Head of caudate nucleus (tissue), 42 donors: ENCODE data around the gene MARCKS.

Experiments
- DNase-seq, 42 donors: peaks; one replicate each; pipeline versions ENCODE4 v3.0.0 to v3.0.0-alpha.2; 2020 to 2021; ENCODE audit warnings: mixed read lengths in 7 of 42
- intact Hi-C: fragments of 100-400 bp; cut with DNase I; formaldehyde crosslinking; loops from one replicate; pipeline ENCODE4 v1.15.0; 2022

The MARCKS gene

GRCh38 chr6:113875470-113875869 is 18.3 kb downstream of the MARCKS start:
- intact Hi-C loops = no loop called here
- no peak for DNase-seq

- DNase-seq = no peak
- intact Hi-C loops = no loop called here
Measured at GRCh38 chr6:113876695-113877094, 19.6 kb downstream of the MARCKS start.

GRCh38 chr6:113879186-113880096 is 22.3 kb downstream of the MARCKS start:
- DNase-seq = peak in 35 of 42 donors; percentile 16 to 80 (median 52)

GRCh38 chr6:113881478-113881980 is 24.4 kb downstream of the MARCKS start:
- no peak for DNase-seq
- intact Hi-C loops = no loop called here

More at GRCh38 chr6:113879186-113880096, 22.3 kb downstream of the MARCKS start:
- intact Hi-C loops = no loop called here

GRCh38 chr6:113882336-113883022 is 25.3 kb downstream of the MARCKS start:
- DNase-seq = no peak
- intact Hi-C loops = no loop called here

GRCh38 chr6:113884011-113884410 is 26.9 kb downstream of the MARCKS start:
- intact Hi-C loops = no loop called here
- no peak for DNase-seq

GRCh38 chr6:113886512-113886911 is 29.4 kb downstream of the MARCKS start:
- DNase-seq = no peak
- intact Hi-C loops = no loop called here

- intact Hi-C loops = no loop called here
- no peak for DNase-seq
Measured at GRCh38 chr6:113888493-113888892, 31.3 kb downstream of the MARCKS start.

GRCh38 chr6:113888956-113889630 is 31.9 kb downstream of the MARCKS start:
- intact Hi-C loops = no loop called here
- DNase-seq = no peak

- no peak for DNase-seq
- intact Hi-C loops = no loop called here
Measured at GRCh38 chr6:113893451-113893850, 36.3 kb downstream of the MARCKS start.

GRCh38 chr6:113893866-113894265 is 36.7 kb downstream of the MARCKS start:
- intact Hi-C loops = no loop called here
- DNase-seq = no peak

- intact Hi-C loops = no loop called here
Measured at GRCh38 chr6:113894712-113895674, 37.8 kb downstream of the MARCKS start.

GRCh38 chr6:113901482-113901881 is 44.3 kb downstream of the MARCKS start:
- DNase-seq = no peak
- intact Hi-C loops = loop anchor here (10.0 kb wide), 1 partner anchor 1117 kb away; no protein-coding TSS in a partner anchor

More at GRCh38 chr6:113894712-113895674, 37.8 kb downstream of the MARCKS start:
- no peak for DNase-seq

- no peak for DNase-seq
- intact Hi-C loops = loop anchor here (10.0 kb wide), 1 partner anchor 1119 kb away; no protein-coding TSS in a partner anchor
Measured at GRCh38 chr6:113903666-113904330, 46.7 kb downstream of the MARCKS start.

GRCh38 chr6:113907102-113907815 is 50.1 kb downstream of the MARCKS start:
- no peak for DNase-seq
- intact Hi-C loops = loop anchor here (10.0 kb wide), 1 partner anchor 1122 kb away; no protein-coding TSS in a partner anchor

GRCh38 chr6:113908801-113909200 is 51.7 kb downstream of the MARCKS start:
- DNase-seq = no peak
- intact Hi-C loops = loop anchor here (10.0 kb wide), 1 partner anchor 1124 kb away; no protein-coding TSS in a partner anchor
